GM21825 (cell line): Measurements from ENCODE around the gene TMEM62.
"Not testable (repeated sequence)": the region's sequence is repeated elsewhere in the genome, so short reads cannot be mapped to it uniquely, and the experiment has no call there.

Experiments used
- ATAC-seq: cut with Tn5 transposase; IDR thresholded peaks from one replicate; pipeline ENCODE4 v1.9.1; 2021; ENCODE audit warnings: mild to moderate bottlenecking, moderate library complexity; ENCODE audit not compliant: unreplicated experiment

Gene TMEM62

GRCh38 chr15:43118829-43119228 is 14.6 kb upstream of the TMEM62 start:
- ATAC-seq, result peak; percentile 51

DNA sequence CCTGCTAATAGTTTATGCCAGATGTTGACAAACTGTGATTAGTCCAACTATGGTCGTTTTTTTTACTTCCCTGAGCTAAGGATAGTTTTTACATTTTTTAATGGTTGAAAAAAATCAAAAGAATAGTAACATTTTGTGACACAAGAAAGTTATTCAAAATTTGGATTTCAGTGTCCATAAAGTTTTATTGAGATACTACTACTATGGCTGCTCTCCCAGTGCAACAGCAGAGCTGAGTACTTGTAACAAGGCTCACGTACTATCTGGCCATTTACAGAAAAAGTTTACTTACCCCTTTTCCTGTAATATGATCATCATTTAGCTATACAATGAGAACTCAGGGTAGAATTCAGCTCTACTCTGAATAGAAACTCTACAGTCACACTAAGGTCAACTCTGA is 11.5 kb upstream of the TMEM62 start:
- no peak for ATAC-seq

GRCh38 chr15:43125100-43125661 is 8.2 kb upstream of the TMEM62 start:
- ATAC-seq, result no peak

DNA sequence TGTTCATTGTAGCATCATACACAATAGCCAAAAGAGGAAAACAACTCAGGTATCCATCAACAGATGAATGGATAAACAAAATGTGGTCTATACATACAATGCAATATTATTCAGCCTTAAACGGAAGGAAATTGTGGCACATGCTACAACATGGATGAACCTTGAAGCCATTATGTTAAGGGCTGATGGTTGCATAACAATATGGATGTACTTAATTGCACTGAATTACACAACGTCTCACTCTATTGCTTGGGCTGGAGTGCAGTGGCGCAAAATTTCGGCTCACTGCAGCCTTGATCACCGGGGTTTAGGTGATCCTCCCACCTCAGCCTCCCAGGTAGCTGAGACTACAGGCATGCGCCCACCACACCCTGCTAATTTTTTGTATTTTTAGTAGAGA is 7.0 kb upstream of the TMEM62 start:
- no peak for ATAC-seq

- no peak for ATAC-seq
These were observed 5.6 kb upstream of the TMEM62 start for GRCh38 chr15:43127752-43128151.

DNA sequence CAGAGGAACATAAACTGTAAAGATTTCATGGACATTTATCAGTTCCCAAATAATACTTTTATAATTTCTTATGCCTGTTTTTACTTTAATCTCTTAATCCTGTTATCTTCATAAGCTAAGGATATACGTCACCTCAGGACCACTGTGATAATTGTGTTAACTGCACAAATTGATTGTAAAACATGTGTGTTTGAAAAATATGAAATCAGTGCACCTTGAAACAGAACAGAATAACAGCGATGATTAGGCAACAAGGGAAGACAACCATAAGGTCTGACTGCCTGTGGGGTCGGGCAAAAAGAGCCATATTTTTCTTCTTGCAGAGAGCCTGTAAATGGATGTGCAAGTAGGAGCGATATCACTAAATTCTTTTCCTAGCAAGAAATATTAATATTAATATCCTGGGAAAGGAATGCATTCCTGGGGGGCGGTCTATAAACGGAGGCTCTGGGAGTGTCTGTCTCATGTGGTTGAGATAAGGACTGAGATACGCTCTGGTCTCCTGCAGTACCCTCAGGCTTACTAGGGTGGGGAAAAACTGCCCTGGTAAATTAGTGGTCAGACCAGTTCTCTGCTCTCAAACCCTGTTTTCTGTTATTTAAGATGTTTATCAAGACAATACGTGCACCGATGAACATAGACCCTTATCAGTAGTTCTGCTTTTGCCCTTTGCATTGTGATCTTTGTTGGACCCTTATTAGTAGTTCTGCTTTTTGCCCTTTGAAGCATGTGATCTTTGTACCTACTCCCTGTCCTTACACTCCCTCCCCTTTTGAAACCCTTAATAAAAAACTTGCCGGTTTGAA is 5.0 kb upstream of the TMEM62 start:
- ATAC-seq, result not testable (repeated sequence)

- ATAC-seq, result no peak
These were observed 4.4 kb upstream of the TMEM62 start for GRCh38 chr15:43128980-43129335.

DNA sequence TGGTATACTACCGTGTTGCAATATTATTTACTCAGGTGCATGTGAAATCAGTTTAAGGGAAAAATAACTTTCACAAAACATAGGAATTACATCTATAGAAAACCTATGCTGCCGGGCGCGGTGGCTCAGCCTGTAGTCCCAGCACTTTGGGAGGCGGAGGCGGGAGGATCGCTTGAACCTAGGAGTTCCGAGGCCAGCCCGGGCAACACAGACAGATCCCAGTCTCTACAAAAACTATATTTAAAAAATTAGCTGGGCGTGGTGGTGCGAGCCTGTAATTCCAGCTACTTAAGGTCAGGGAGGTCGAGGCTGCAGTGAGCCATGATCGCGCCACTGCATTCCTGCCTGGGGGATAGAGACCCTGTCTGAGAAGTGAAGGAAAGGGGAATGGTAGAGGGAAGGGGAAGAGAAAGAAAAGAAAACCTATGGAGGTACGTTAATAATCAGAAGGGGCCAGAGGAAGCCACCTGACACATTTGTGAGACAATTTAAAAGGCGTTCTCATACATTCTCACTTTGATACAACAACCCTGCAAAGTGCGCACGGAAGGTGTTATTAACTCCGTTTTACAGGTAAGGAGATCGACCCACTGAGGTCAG is 456 bp upstream of the TMEM62 start:
- ATAC-seq, result no peak

DNA sequence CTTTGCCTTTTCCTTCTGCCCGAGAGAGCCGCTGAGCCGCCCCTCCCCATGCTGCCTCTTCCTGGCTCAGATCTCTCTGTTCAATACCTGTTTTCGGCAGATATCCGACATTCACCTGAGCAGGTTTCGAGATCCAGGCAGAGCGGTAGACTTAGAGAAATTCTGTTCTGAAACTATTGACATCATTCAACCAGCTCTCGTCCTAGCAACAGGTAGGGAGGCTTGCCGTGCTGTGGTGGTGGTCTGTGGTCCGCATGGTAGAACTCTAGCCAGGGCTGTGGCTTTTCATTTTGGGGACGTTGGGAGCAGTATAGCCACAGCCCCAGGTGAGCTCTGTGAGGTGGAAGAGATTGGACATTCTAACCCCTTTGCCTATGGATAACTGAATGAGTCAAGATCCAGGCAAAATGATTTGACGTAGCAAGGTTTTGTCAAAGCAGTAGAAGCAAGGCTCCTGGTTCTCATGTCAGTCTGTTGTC is 810 bp downstream of the TMEM62 start:
- peak; percentile 7 for ATAC-seq

DNA sequence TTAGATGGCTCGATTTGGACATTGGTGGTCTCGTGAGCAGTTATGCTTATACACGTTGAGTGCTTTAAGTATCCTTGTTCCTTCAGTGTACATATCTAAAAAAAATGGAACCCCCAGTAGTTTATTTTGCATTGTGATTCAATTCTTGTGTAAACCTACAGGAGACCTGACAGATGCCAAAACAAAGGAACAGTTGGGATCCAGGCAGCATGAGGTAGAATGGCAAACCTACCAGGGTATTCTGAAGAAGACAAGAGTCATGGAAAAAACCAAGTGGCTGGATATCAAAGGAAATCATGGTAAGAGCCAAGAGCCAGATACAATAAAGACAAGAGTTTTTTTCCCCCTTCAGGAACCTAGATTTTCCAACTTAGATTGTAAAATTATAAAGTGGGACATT is 2.0 kb downstream of the TMEM62 start:
- no peak for ATAC-seq

DNA sequence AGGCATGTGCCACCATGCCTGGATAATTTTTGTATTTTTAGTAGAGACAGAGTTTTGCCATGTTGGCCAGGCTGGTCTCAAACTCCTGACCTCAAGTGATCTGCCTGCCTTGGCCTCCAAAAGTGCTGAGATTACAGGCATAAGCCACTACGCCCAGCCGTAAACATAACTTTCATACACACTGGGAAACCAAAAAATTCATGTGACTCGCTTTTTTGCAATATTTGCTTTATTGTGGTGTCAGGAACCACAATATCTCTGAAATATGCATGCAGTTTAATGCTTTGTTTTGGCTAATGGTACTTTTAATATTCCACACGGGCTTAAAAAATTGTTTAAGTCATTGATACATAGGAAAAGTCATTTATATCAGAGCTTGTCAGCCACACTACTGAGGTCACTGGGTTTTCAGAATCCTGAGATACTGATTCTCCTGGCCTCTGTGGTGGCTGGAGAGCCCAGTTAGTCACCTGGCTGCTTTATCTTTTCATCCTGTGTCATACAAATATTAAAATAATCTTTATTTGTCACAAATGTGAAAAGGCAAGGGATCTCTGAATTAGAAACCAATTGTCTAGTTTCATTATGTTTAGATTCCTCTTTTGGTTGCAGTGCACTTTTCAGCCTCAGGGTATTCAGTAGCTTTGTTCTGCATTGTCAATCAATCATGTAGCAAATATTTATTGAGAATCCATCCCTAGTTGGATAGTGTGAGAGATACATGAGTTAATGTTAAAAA is 10.0 kb downstream of the TMEM62 start:
- no peak for ATAC-seq

DNA sequence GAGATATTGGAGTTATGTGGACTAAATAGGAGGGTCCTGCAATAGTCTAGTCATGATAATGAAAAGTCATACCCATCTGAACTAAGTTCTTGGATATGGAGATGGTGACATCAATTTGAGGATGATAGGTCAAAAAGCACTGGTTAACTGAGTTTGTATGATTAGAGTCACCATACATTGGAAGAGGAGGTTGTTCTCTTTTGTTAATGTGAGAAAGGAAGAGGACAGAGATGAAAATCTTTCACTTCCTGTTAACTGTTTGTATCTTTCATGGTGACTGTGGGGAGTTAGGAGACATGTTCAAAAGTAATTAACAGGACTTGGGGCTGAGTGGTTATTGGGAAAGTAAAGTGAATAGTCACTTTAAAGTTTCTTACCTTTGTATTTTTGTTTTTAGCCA is 11.1 kb downstream of the TMEM62 start:
- no peak for ATAC-seq

DNA sequence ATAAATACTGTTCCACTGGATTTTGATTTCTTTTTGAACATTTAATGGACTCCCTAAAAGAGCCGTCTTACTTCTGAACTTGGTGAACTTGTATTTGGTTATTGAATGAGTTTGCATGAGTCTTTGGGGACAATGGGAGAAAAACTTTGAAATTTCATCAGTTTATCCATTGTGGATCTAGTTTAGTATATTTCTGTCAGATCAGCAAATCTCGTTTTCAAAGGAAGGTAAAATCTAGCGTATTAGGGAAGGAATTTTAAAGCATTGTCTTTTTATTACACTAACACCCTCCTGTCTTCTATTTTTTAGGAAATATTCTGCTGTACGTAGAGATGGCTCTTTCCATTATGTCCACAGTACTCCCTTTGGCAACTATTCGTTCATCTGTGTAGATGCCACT is 12.8 kb downstream of the TMEM62 start:
- no peak for ATAC-seq

- ATAC-seq, result no peak
These were observed 17.0 kb downstream of the TMEM62 start for GRCh38 chr15:43150191-43150929.

- no peak for ATAC-seq
These were observed 18.3 kb downstream of the TMEM62 start for GRCh38 chr15:43151688-43152087.

DNA sequence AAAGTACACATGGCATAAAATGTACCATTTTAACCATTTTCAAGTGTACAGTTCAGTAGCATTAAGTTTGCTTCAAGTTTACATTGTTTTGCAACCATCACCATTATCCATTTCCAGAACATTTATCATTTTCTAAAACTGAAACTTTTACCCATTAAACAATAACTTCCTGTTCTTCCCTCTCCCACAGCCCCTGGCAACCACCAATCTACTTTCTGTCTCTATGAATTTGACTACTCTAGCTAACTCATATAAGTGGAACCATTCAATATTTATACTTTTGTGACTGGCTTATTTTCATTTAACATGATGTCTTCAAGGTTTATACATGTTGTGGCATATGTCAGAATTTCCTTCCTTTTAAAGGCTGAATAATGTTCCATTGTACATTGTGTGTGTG is 19.9 kb downstream of the TMEM62 start:
- ATAC-seq, result no peak

DNA sequence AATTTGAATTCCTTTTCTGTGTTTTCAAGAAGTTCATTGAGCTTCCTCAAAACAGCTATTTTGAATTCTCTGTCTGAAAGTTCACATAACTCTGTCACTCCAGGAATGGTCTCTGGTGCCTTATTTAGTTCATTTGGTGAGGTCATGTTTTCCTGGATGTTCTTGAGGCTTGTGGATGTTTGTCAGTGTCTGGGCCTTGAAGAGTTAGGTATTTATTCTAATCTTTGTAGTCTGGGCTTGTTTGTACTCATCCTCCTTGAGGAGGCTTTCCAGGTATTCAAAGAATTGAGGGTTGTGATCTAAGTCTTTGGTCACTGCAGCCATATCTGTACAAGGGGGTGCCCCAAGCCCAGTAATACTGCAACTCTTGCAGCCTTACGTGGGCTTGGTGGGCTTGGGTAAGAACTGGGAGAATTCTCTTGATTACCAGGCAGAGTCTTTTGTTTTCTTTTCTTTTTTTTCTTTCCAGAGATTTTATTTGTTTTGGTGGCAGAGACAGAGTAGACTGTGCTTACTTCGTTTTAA is 32.5 kb downstream of the TMEM62 start:
- no peak for ATAC-seq

- not testable (repeated sequence) for ATAC-seq
These were observed 33.9 kb downstream of the TMEM62 start for GRCh38 chr15:43167261-43167660.

GRCh38 chr15:43168192-43169107 is 35.1 kb downstream of the TMEM62 start:
- ATAC-seq, result no peak

DNA sequence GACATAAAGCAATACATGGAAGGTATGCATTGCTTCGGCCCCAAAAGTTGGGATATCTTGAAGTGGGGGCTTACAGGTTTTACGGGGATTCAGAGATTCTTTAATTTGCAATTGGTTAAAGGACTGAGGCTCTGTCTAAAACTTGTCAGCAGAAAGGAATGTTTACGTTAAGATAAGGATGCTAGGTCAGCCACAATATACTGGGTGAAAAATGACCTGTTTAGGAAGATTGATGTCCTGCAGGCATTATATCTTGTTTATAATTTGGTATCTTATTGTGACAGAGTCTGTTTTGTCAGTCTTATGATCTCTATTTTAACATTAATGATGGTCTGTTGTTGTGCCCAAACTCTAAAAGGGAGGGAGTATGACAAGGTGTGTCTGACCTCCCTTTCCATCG is 36.5 kb downstream of the TMEM62 start:
- ATAC-seq, result no peak
